ENCODE data around the gene ZP3.
"Not testable (repeated sequence)": the region's sequence is repeated elsewhere in the genome, so short reads cannot be mapped to it uniquely, and the experiment has no call there.

DNA sequence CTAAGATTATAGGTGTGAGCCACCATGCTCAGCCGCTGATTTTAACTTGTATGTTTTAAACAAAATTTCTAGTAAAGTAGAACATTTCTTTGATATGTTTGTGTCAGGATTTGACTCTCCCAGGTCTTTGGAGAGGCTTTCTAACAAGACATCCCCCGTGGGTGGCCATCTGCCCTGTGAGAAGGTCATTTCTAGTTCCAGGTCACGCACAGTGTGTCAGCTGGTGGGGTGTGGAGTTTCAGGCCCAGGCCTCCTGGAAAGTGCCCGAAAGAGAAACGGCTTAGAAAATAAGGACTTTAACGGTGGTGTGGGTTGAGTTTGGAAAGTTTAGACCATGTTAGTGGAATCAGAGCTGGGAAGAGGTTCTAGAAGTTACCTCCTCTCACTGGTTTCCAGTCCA lies 48.3 kb downstream of the ZP3 start:
- TF ChIP-seq, protein P1, sequence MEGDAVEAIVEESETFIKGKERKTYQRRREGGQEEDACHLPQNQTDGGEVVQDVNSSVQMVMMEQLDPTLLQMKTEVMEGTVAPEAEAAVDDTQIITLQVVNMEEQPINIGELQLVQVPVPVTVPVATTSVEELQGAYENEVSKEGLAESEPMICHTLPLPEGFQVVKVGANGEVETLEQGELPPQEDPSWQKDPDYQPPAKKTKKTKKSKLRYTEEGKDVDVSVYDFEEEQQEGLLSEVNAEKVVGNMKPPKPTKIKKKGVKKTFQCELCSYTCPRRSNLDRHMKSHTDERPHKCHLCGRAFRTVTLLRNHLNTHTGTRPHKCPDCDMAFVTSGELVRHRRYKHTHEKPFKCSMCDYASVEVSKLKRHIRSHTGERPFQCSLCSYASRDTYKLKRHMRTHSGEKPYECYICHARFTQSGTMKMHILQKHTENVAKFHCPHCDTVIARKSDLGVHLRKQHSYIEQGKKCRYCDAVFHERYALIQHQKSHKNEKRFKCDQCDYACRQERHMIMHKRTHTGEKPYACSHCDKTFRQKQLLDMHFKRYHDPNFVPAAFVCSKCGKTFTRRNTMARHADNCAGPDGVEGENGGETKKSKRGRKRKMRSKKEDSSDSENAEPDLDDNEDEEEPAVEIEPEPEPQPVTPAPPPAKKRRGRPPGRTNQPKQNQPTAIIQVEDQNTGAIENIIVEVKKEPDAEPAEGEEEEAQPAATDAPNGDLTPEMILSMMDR (IDR thresholded peaks at IDR 0.05; ENCODE audit: low read length): not testable (repeated sequence)
- not testable (repeated sequence) for TF ChIP-seq EZH2phosphoT487 (IDR thresholded peaks at IDR 0.05; ENCODE audit: low read length)

All from MM.1S (cell line).